LNCaP clone FGC (cell line): Measurements from ENCODE around the gene C1QTNF5.
A peak's percentile ranks its signal among the peaks of the same experiment; 100 is the strongest.

Source experiments
- DNase-seq: peaks from one replicate; pipeline ENCODE4 v3.0.0-alpha.2; 2011; ENCODE audit warnings: low read depth
- H3K4me3 ChIP-seq: 2 replicates; pipeline ENCODE4 v1.5.1; 2011; ENCODE audit warnings: mild to moderate bottlenecking, low read depth, low read length, control low read depth
- TF ChIP-seq, protein P1 (sequence below): IDR thresholded peaks from 2 replicates; pipeline ENCODE4 v1.5.1; 2012; ENCODE audit warnings: mild to moderate bottlenecking; ENCODE audit not compliant: control insufficient read depth, insufficient read depth; ENCODE audit errors: extremely low read depth

The C1QTNF5 gene

GRCh38 chr11:119314726-119315125, 26.0 kb downstream of the C1QTNF5 start:
- no peak overlapping the region for H3K4me3 ChIP-seq
- DNase-seq = no peak
- TF ChIP-seq, protein P1, sequence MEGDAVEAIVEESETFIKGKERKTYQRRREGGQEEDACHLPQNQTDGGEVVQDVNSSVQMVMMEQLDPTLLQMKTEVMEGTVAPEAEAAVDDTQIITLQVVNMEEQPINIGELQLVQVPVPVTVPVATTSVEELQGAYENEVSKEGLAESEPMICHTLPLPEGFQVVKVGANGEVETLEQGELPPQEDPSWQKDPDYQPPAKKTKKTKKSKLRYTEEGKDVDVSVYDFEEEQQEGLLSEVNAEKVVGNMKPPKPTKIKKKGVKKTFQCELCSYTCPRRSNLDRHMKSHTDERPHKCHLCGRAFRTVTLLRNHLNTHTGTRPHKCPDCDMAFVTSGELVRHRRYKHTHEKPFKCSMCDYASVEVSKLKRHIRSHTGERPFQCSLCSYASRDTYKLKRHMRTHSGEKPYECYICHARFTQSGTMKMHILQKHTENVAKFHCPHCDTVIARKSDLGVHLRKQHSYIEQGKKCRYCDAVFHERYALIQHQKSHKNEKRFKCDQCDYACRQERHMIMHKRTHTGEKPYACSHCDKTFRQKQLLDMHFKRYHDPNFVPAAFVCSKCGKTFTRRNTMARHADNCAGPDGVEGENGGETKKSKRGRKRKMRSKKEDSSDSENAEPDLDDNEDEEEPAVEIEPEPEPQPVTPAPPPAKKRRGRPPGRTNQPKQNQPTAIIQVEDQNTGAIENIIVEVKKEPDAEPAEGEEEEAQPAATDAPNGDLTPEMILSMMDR = no peak

GRCh38 chr11:119310682-119311052, 30.0 kb downstream of the C1QTNF5 start:
- DNase-seq = no peak
- H3K4me3 ChIP-seq = no peak overlapping the region
- TF ChIP-seq, protein P1 = no peak

DNA sequence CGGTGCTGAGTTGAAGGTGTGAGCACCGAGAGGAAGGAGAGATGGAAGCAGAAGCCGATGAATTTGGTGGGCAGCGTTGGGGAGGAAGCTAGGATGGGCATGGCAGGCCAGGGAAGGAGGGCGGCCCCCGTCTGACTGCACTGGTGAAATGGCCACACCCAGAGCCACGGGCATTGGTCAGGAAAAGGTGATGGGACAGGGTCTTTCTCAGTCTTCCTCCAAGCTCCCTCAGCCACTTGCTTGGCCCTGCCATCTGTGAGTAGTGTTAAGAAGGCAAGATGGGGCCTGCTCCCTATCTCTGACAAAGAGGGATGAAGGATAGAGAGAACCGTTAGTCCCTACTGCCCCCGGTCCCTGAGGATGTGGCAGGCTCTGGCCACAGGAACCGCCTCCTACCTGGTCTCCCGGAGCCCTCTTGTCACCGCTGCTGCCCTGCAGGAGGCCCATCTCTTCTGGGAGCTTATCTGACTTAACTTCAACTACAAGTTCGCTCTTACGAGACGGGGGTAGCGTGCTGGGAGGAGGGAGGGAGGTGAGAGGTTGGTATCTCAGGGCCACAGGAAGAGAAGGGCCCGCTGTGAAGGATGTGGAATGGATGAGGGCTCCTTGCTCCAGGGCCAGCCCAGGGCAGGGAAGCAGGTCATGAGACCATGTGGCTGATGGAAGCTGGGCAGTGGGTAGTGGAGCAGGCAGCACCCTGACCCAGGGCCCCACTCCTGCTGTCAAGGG, 30.6 kb downstream of the C1QTNF5 start:
- TF ChIP-seq, protein P1 = no peak
- H3K4me3 ChIP-seq = no peak overlapping the region
- no peak for DNase-seq

DNA sequence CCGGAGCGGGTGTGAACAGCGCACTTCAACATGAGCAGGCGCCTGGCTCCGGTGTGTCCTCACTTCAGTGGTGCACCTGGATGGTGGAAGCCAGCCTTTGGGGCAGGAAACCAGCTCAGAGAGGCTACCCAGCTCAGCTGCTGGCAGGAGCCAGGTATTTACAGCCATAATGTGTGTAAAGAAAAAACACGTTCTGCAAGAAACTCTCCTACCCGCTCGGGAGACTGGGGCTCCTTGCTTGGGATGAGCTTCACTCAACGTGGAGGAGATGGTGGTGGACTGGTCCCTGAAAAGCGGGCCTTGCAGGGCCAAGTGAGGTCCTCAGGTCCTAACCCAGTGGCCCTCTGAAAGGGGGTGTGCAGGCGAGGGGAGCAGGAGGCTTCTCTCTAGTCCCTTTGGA, 31.3 kb downstream of the C1QTNF5 start:
- TF ChIP-seq, protein P1 = no peak
- DNase-seq = peak; percentile 28
- H3K4me3 ChIP-seq = no peak overlapping the region

- TF ChIP-seq, protein P1 = no peak
- no peak for DNase-seq
- H3K4me3 ChIP-seq = no peak overlapping the region
Observed at GRCh38 chr11:119307974-119308373, 32.7 kb downstream of the C1QTNF5 start.

GRCh38 chr11:119307219-119307618, 33.5 kb downstream of the C1QTNF5 start:
- no peak for DNase-seq
- H3K4me3 ChIP-seq = no peak overlapping the region
- TF ChIP-seq, protein P1 = peak; percentile 35

DNA sequence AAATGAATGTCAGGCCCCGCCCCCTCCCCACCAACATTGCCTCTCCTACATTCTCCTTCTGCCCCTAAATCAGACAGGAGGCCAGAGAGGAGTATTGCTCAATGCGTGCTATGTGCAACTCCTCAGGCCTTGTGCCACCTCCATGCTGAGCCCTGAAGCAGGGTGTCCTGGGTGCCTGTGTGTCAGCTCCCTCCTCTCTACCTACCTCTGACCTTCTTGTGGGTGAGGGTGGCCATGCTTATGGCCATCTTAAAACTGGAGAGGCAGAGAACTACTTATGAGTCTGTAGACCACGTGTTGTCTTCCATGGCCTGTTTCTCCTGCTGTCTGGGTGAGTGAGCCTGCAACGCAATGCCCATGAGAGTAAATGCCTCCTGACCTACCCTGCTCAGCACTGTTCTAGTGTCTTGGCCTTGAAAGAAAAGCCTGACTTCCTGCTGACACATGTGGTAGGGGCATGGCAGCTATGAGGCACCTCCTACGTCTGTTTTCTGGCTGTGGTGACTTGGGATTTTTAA, 34.3 kb downstream of the C1QTNF5 start:
- TF ChIP-seq, protein P1 = no peak
- DNase-seq = no peak
- no peak overlapping the region for H3K4me3 ChIP-seq
